H9 (cell line): ENCODE measurements around the gene VPS16. TPM values are rescaled to one million over a fixed set of nuclear protein-coding genes. Genes with fewer than 3 reads are reported as not detected.

Experiments
- DNase-seq: peaks from one replicate; pipeline ENCODE4 v3.0.0-alpha.2; 2017
- H2AFZ ChIP-seq: one replicate; pipeline ENCODE4 v1.6.1; 2013; ENCODE audit warnings: mild to moderate bottlenecking, low read length, control low read depth, moderate library complexity
- H2AK5ac ChIP-seq: 2 replicates; pipeline ENCODE4 v1.6.1; 2013; ENCODE audit warnings: low read length, control low read depth, mixed read lengths; ENCODE audit not compliant: insufficient read length
- H2BK120ac ChIP-seq: one replicate; pipeline ENCODE4 v1.6.1; 2013; ENCODE audit warnings: low read depth, mild to moderate bottlenecking, low read length, control low read depth, inconsistent platforms; ENCODE audit not compliant: poor library complexity, severe bottlenecking
- H2BK12ac ChIP-seq: 2 replicates; pipeline ENCODE4 v1.6.1; 2013; ENCODE audit warnings: low read length, control low read depth, mixed read lengths, low read depth; ENCODE audit not compliant: insufficient read length
- H2BK15ac ChIP-seq: 2 replicates; pipeline ENCODE4 v1.6.1; 2013; ENCODE audit warnings: low read depth, low read length, control low read depth
- H2BK20ac ChIP-seq: one replicate; pipeline ENCODE4 v1.6.1; 2013; ENCODE audit warnings: low read depth, mild to moderate bottlenecking, low read length, control low read depth, inconsistent platforms; ENCODE audit not compliant: poor library complexity, severe bottlenecking
- H2BK5ac ChIP-seq: 2 replicates; pipeline ENCODE4 v1.6.1; 2013; ENCODE audit warnings: low read length, control low read depth, mixed read lengths; ENCODE audit not compliant: insufficient read length
- H3K14ac ChIP-seq: 2 replicates; pipeline ENCODE4 v1.6.1; 2013; ENCODE audit warnings: low read length, control low read depth; ENCODE audit not compliant: insufficient read depth
- H3K18ac ChIP-seq: 2 replicates; pipeline ENCODE4 v1.6.1; 2013; ENCODE audit warnings: low read depth, mild to moderate bottlenecking, mixed read lengths, low read length, control low read depth; ENCODE audit not compliant: insufficient read length
- H3K23ac ChIP-seq: 2 replicates; pipeline ENCODE4 v1.6.1; 2013; ENCODE audit warnings: low read length, control low read depth, mixed read lengths, low read depth; ENCODE audit not compliant: insufficient read length
- H3K23me2 ChIP-seq: 2 replicates; pipeline ENCODE4 v1.6.1; 2013; ENCODE audit warnings: low read depth, mild to moderate bottlenecking, mixed read lengths, low read length, control low read depth; ENCODE audit not compliant: insufficient read length, poor library complexity, severe bottlenecking
- H3K27ac ChIP-seq: 2 replicates; pipeline ENCODE4 v1.5.1; 2013; ENCODE audit warnings: low read length, control low read depth, mixed read lengths, low read depth; ENCODE audit not compliant: insufficient read length
- H3K27me3 ChIP-seq: 2 replicates; pipeline ENCODE4 v1.6.1; 2013; ENCODE audit warnings: low read length, control low read depth, inconsistent platforms; ENCODE audit not compliant: insufficient read depth
- H3K4ac ChIP-seq: 2 replicates; pipeline ENCODE4 v1.6.1; 2013; ENCODE audit warnings: low read depth, mild to moderate bottlenecking, control low read depth, inconsistent platforms, low read length, moderate library complexity
- H3K4me1 ChIP-seq: 2 replicates; pipeline ENCODE4 v1.6.1; 2013; ENCODE audit warnings: low read length, control low read depth, inconsistent platforms; ENCODE audit not compliant: insufficient read depth
- H3K4me2 ChIP-seq: 2 replicates; pipeline ENCODE4 v1.6.1; 2013; ENCODE audit warnings: low read length, control low read depth, mixed read lengths; ENCODE audit not compliant: insufficient read length, insufficient read depth
- H3K56ac ChIP-seq: 2 replicates; pipeline ENCODE4 v1.6.1; 2013; ENCODE audit warnings: low read depth, mild to moderate bottlenecking, mixed read lengths, low read length, control low read depth; ENCODE audit not compliant: insufficient read length
- H3K79me1 ChIP-seq: 2 replicates; pipeline ENCODE4 v1.6.1; 2013; ENCODE audit warnings: low read depth, mild to moderate bottlenecking, moderate library complexity, low read length, control low read depth, inconsistent platforms; ENCODE audit not compliant: insufficient read depth, poor library complexity, severe bottlenecking
- H3K79me2 ChIP-seq: 2 replicates; pipeline ENCODE4 v1.6.1; 2013; ENCODE audit warnings: low read length, control low read depth, inconsistent platforms; ENCODE audit not compliant: insufficient read depth
- H3K9ac ChIP-seq: 2 replicates; pipeline ENCODE4 v1.6.1; 2013; ENCODE audit warnings: low read length, control low read depth, mixed read lengths; ENCODE audit not compliant: insufficient read length; ENCODE audit errors: extremely low read depth
- H3K9me3 ChIP-seq: one replicate; pipeline ENCODE4 v1.6.1; 2013; ENCODE audit warnings: low read depth, low read length, inconsistent platforms; ENCODE audit not compliant: control insufficient read depth
- H3T11ph ChIP-seq: one replicate; pipeline ENCODE4 v1.6.1; 2013; ENCODE audit warnings: mild to moderate bottlenecking, low read length, control low read depth, inconsistent platforms
- H4K20me1 ChIP-seq: one replicate; pipeline ENCODE4 v1.6.1; 2013; ENCODE audit not compliant: control insufficient read depth, insufficient read length, insufficient read depth
- H4K5ac ChIP-seq: 2 replicates; pipeline ENCODE4 v1.6.1; 2013; ENCODE audit warnings: low read depth, mild to moderate bottlenecking, mixed read lengths, low read length, control low read depth; ENCODE audit not compliant: insufficient read length
- H4K8ac ChIP-seq: replicated peaks from 2 replicates; pipeline ENCODE4 v1.6.1; 2013; ENCODE audit warnings: low read length, control low read depth, mixed read lengths, low read depth; ENCODE audit not compliant: insufficient read length
- H4K91ac ChIP-seq: 2 replicates; pipeline ENCODE4 v1.6.1; 2013; ENCODE audit warnings: low read depth, mild to moderate bottlenecking, moderate library complexity, mixed read lengths, low read length, control low read depth; ENCODE audit not compliant: insufficient read length
- H3K27ac Mint-ChIP-seq, 3 experiments: 2 replicates in 2 of 3; 3 replicates in 1 of 3; pipeline ENCODE4 v1.8.0; 2020 to 2021; ENCODE audit warnings: mixed read lengths in 3 of 3, mild to moderate bottlenecking in 1 of 3, moderate library complexity in 1 of 3
- H3K27me3 Mint-ChIP-seq: 2 replicates; pipeline ENCODE4 v1.8.0; 2021; ENCODE audit warnings: low read depth, mild to moderate bottlenecking, moderate library complexity, mixed read lengths
- H3K36me3 Mint-ChIP-seq, 3 experiments: 2 replicates in 2 of 3; 3 replicates in 1 of 3; pipeline ENCODE4 v1.8.0; 2020 to 2021; ENCODE audit warnings: low read depth in 3 of 3, mixed read lengths in 3 of 3; ENCODE audit not compliant: insufficient read depth in 1 of 3
- H3K4me1 Mint-ChIP-seq, 2 experiments: 2 replicates each; pipeline ENCODE4 v1.8.0; 2020; ENCODE audit warnings: mixed read lengths in 2 of 2
- H3K4me3 Mint-ChIP-seq, 2 experiments: 2 replicates in 1 of 2; 3 replicates in 1 of 2; pipeline ENCODE4 v1.8.0; 2020 to 2021; ENCODE audit warnings: mild to moderate bottlenecking in 2 of 2, mixed read lengths in 2 of 2, moderate library complexity in 1 of 2
- H3K9me3 Mint-ChIP-seq, 2 experiments: 2 replicates in 1 of 2; 3 replicates in 1 of 2; pipeline ENCODE4 v1.8.0; 2020; ENCODE audit warnings: mild to moderate bottlenecking in 2 of 2, mixed read lengths in 2 of 2, moderate library complexity in 1 of 2
- CTCF ChIP-seq: fragments of 200-600 bp; sonication (generic); conservative IDR thresholded peaks from 3 replicates; pipeline ENCODE4 v1.8.0; 2021; ENCODE audit warnings: antibody characterized with exemption, mild to moderate bottlenecking
- WGBS: extraction: QIAGEN DNeasy Blood & Tissue Kit; methylation state at CpG from one replicate; pipeline ENCODE4 v1.1.7; 2013; ENCODE audit warnings: missing lambda C conversion rate, low lambda C conversion rate, mixed read lengths; ENCODE audit not compliant: insufficient read length; ENCODE audit errors: extremely low coverage; 5-methylcytosine and 5-hydroxymethylcytosine counted together
- total RNA-seq: library from RNA; stranded (reverse); gene quantifications from 2 replicates; pipeline ENCODE4 v1.2.1, GENCODE V29; 2021

The VPS16 gene
- total RNA-seq, 1 experiment from 2014 or later = 32.1 TPM

GRCh38 chr20:2839732-2840137 is 810 bp upstream of the VPS16 start:
- Histone ChIP-seq H2BK5ac (no peak overlapping the region), H3K18ac (no peak overlapping the region), H3K56ac (no peak overlapping the region), H4K20me1 (no peaks in the 10 kb centered on the region), H4K8ac (no peak overlapping the region), H3K4me2 (no peak overlapping the region), H2BK12ac (no peak overlapping the region), H3K79me2 (no peaks in the 10 kb centered on the region), H4K5ac (no peak overlapping the region), H2BK20ac (no peak overlapping the region), H2BK120ac (no peak overlapping the region), H3K4me1 (no peaks in the 10 kb centered on the region), H3K79me1 (no peaks in the 10 kb centered on the region), H2AK5ac (no peak overlapping the region), H3K23ac (no peak overlapping the region), H3K27me3 (peaks cover 7% of the 10 kb centered on the region; the same call in 1 of the 2 replicates), H3T11ph (no peak overlapping the region), H3K9ac (no peak overlapping the region), H4K91ac (no peak overlapping the region), H3K23me2 (peaks cover 7% of the 10 kb centered on the region), H3K27ac (no peak overlapping the region), H3K14ac (no peak overlapping the region), H2BK15ac (no peak overlapping the region), H2AFZ (no peak overlapping the region), H3K9me3 (no peaks in the 10 kb centered on the region), H3K4ac (no peak overlapping the region)
- peaks cover 4 to 10% of the 10 kb centered on the region in 2 experiments for H3K4me1 Mint-ChIP-seq
- H3K27ac Mint-ChIP-seq = no peak overlapping the region
- peak overlapping the region; percentile 35 to 69 for H3K4me3 Mint-ChIP-seq
- peaks cover 0 to 4% of the 10 kb centered on the region in 2 experiments; a peak in 1 of 5 replicates for H3K9me3 Mint-ChIP-seq
- H3K27me3 Mint-ChIP-seq = peaks cover 12% of the 10 kb centered on the region
- WGBS = no CpG with 5 or more reads among the region's 21 CpGs
- DNase-seq = no peak
- H3K36me3 Mint-ChIP-seq = peaks cover 3 to 26% (median 22%) of the 10 kb centered on the region in 3 experiments
- no peak for TF ChIP-seq CTCF
